GM19025 (cell line): ENCODE measurements around the gene CLPSL1.
"Not testable (repeated sequence)": the region's sequence is repeated elsewhere in the genome, so short reads cannot be mapped to it uniquely, and the experiment has no call there.

ENCODE experiments used
- ATAC-seq: cut with Tn5 transposase; IDR thresholded peaks from one replicate; pipeline ENCODE4 v1.9.1; 2021; ENCODE audit warnings: mild to moderate bottlenecking, low read depth, moderate library complexity; ENCODE audit not compliant: unreplicated experiment

Gene CLPSL1

GRCh38 chr6:35780719-35781118 is at the start of gene CLPSL1:
Gene CLPSL1, plus strand, starts transcription at chr6:35781019. Its CDS starts 92 bp downstream, at chr6:35781111.
- ATAC-seq: no peak

GRCh38 chr6:35731414-35731735 is 49.4 kb upstream of the CLPSL1 start:
- peak; percentile 42 for ATAC-seq

- peak; percentile 44 for ATAC-seq
Measured at GRCh38 chr6:35731736-35732532, 48.9 kb upstream of the CLPSL1 start.

- ATAC-seq: no peak
Measured at GRCh38 chr6:35733633-35734032, 47.2 kb upstream of the CLPSL1 start.

GRCh38 chr6:35734319-35734718 is 46.5 kb upstream of the CLPSL1 start:
- not testable (repeated sequence) for ATAC-seq

- ATAC-seq: no peak
Measured at GRCh38 chr6:35735452-35735851, 45.4 kb upstream of the CLPSL1 start.

- ATAC-seq: no peak
Measured at GRCh38 chr6:35736253-35736894, 44.4 kb upstream of the CLPSL1 start.

GRCh38 chr6:35736982-35737412 is 43.8 kb upstream of the CLPSL1 start, which contains the start of gene ARMC12:
Gene ARMC12, plus strand, starts transcription at chr6:35737032. Its CDS starts 77 bp downstream, at chr6:35737109.
- ATAC-seq: no peak

GRCh38 chr6:35737413-35738211 is 43.2 kb upstream of the CLPSL1 start:
- ATAC-seq: no peak

GRCh38 chr6:35739645-35740524 is 40.9 kb upstream of the CLPSL1 start:
- ATAC-seq: no peak

- no peak for ATAC-seq
Measured at GRCh38 chr6:35742842-35743241, 38.0 kb upstream of the CLPSL1 start.

GRCh38 chr6:35745509-35745908 is 35.3 kb upstream of the CLPSL1 start:
- ATAC-seq: no peak

GRCh38 chr6:35746516-35746915 is 34.3 kb upstream of the CLPSL1 start:
- ATAC-seq: no peak

GRCh38 chr6:35747877-35748276 is 32.9 kb upstream of the CLPSL1 start:
- no peak for ATAC-seq

GRCh38 chr6:35750557-35750956 is 30.3 kb upstream of the CLPSL1 start:
- ATAC-seq: no peak

- ATAC-seq: no peak
Measured at GRCh38 chr6:35751594-35751993, 29.2 kb upstream of the CLPSL1 start.

GRCh38 chr6:35752330-35752729 is 28.5 kb upstream of the CLPSL1 start:
- ATAC-seq: no peak

GRCh38 chr6:35754452-35755277 is 26.2 kb upstream of the CLPSL1 start:
- no peak for ATAC-seq

- no peak for ATAC-seq
Measured at GRCh38 chr6:35755278-35755924, 25.4 kb upstream of the CLPSL1 start.
